T-helper 17 cell (primary cell): ENCODE results near the gene TPCN2. TPM values are rescaled to one million over a fixed set of nuclear protein-coding genes. Genes with fewer than 3 reads are reported as not detected.

ENCODE experiments used
- ATAC-seq: fragments of 150-1000 bp; cut with Tn5 transposase; 2 replicates; pipeline ENCODE4 v1.10.0; 2021; ENCODE audit warnings: mild to moderate bottlenecking, moderate library complexity
- DNase-seq, 3 donors: peaks; one replicate each; pipeline versions ENCODE4 v3.0.0 to v3.0.0-alpha.2; 2020 to 2021
- H3K9me3 ChIP-seq: one replicate; pipeline ENCODE4 v1.7.0; 2013; ENCODE audit warnings: low read length, mild to moderate bottlenecking; ENCODE audit not compliant: control insufficient read depth, poor library complexity, severe bottlenecking
- H3K27ac Mint-ChIP-seq: one replicate; pipeline ENCODE4 v1.8.0; 2022; ENCODE audit warnings: mild to moderate bottlenecking, moderate library complexity, mixed read lengths
- H3K27me3 Mint-ChIP-seq: one replicate; pipeline ENCODE4 v1.8.0; 2022; ENCODE audit warnings: mixed read lengths
- H3K36me3 Mint-ChIP-seq: one replicate; pipeline ENCODE4 v1.8.0; 2022; ENCODE audit warnings: low read depth, mixed read lengths
- H3K4me1 Mint-ChIP-seq: one replicate; pipeline ENCODE4 v1.8.0; 2022; ENCODE audit warnings: mild to moderate bottlenecking, mixed read lengths
- H3K4me3 Mint-ChIP-seq: one replicate; pipeline ENCODE4 v1.8.0; 2022; ENCODE audit warnings: mild to moderate bottlenecking, moderate library complexity, mixed read lengths
- total RNA-seq, 4 donors: library from RNA in 2 of 4; stranded (reverse) in 2 of 4; gene quantifications; one replicate each; pipeline ENCODE4 v1.2.3 and lab custom pipeline; 2022 to 2026

The TPCN2 gene
- total RNA-seq, 2 donors from 2014 or later, result 9.1 to 16.4 TPM

DNA sequence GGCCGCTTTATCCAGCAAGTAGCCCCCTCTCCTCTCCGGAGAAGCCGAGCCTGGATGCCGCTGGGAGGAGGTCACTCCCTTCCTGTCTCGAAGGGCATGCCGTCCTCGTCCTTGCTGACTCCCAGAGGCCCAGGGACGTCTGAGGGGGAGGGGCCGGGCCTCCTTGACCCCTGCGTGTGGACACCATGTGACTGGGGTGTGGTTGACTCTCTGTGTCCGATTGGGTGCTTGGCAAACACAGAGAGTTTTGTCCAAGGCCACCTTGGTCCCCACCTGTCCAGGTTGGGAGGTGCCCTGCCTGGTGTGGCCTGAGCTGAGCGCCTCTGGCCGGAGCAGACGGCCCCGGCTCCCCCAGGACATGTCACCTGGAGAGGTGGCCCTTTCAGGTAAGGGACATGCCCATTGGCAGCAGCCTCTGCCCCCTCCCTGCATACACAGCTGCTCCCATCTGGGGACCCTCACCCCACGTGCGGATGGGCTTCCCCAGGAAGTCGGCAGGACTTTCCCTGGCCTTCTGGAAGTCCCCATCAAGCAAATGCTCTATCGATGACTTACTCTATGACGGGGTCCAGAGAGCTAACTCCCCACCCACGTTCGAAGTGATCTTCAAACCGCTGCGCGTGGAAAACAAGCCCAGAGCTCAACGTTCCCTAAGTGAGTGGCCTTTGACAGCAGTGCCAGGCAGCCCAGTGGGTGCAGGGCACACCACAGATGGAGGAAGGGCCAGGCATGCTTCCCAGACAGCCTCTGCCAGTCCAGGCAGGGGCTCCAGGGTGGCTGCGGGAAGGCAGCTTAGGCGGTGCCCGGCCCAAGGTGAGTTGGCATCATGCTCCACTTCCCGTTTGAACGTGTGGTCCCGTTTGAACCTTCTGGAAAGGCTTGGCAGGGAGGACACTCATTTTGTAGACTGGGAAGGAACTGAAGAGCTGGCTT lies 106.8 kb downstream of the TPCN2 start, which contains the start of gene SMIM38:
Gene SMIM38, plus strand, starts transcription at position 634 of the 933 bp plus-strand sequence. CDS start 1,912 bp downstream, outside the sequence.
- H3K27me3 Mint-ChIP-seq, result peaks cover 37% of the 10 kb centered on the region
- no peak within 1 kb of the TSS for H3K27ac Mint-ChIP-seq
- no peaks in the 10 kb centered on the region for H3K4me1 Mint-ChIP-seq
- H3K36me3 Mint-ChIP-seq, result no peaks in the 10 kb centered on the region
- H3K9me3 ChIP-seq, result no peaks in the 10 kb centered on the region
- ATAC-seq (no peak), DNase-seq (no peak)
- no peak within 1 kb of the TSS for H3K4me3 Mint-ChIP-seq

DNA sequence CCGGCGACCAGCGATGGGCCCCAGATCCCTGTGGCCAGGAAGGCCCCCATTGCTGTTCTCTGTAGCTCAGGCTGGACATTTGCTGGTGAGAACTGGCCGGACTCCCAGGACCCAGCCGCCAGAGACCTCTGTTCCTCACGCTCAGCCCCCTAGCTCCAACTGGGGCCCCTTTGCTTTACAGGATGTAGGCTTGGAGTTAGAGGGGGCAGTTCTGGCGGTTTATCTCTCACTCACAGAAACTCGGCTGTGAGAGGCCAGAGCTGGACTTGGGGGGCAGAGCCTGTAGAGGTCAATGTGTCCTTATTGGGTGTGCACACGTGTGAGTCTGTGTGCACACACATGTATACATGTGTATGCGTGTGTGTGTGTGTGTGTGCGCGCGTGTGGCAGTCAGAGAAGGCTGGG lies 107.5 kb downstream of the TPCN2 start:
- no peaks in the 10 kb centered on the region for H3K36me3 Mint-ChIP-seq
- no peak overlapping the region for H3K4me3 Mint-ChIP-seq
- no peak overlapping the region for H3K27ac Mint-ChIP-seq
- ATAC-seq (no peak), DNase-seq (no peak)
- peaks cover 43% of the 10 kb centered on the region for H3K27me3 Mint-ChIP-seq
- H3K4me1 Mint-ChIP-seq, result no peaks in the 10 kb centered on the region
- H3K9me3 ChIP-seq, result no peaks in the 10 kb centered on the region

DNA sequence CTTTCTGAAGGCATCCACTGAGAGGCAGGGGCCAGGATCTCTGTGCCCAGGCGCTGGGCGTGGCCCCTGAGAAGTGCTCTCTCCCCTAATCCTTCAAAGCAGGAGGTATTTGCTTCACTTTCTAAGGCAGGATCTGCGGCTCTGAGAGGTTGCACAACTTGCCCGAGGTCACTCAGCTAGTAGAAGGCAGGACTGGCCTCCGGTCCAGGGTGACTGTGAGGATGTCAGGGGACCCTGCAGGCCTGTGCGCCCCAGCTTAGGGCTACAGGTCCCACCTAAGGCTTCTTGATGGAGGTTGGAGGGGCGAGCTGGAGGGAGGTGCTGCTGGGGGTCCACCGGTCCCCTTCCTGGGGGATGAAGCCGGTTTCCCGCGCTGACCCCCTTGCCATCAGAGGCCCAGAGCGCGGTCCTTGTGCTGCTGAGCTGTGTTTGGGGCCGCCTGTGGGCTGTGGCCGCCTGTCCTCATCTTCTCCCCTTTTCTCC lies 108.0 kb downstream of the TPCN2 start:
- Mint-ChIP-seq H3K27me3 (peaks cover 44% of the 10 kb centered on the region), H3K4me1 (no peaks in the 10 kb centered on the region), H3K4me3 (no peak overlapping the region), H3K27ac (no peak overlapping the region), H3K36me3 (no peaks in the 10 kb centered on the region)
- H3K9me3 ChIP-seq, result no peaks in the 10 kb centered on the region
- DNase-seq, result no peak
- ATAC-seq, result no peak

DNA sequence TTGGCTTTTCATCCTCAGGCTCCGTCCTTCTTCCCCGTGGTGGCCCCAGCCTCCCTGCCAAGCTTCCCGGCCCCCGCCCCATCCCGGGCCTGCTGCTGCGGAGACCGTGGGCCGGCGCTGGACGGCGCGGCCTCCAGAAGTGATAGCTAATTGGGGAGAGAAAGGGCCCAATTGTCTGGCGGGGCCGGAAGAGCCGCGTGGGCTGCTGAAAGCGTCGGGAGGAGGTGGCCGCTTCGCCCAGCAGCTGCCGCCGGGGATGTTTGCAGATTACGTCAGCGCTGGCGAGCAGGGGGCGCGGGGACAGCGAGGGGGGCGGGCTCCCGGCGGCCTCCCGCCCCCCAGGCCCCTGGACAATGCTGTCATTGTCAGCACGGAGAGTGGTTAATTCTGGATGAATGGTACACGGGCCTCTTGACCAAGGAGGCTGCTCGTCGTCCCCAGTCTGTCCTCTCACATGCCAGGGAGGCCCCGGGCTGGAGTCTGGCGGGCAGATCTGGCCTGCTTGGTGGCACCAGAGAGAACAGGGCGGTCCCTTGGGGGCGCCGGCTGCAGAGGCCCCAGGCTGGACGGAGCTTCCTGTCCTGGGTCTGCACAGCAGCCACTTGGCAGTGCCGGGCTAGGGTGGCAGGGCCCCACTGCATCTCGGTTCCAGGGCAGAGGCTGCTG lies 108.6 kb downstream of the TPCN2 start:
- Mint-ChIP-seq H3K27ac (no peak overlapping the region), H3K36me3 (no peaks in the 10 kb centered on the region), H3K4me3 (no peak overlapping the region), H3K4me1 (no peaks in the 10 kb centered on the region), H3K27me3 (peaks cover 44% of the 10 kb centered on the region)
- no peak for DNase-seq
- no peaks in the 10 kb centered on the region for H3K9me3 ChIP-seq
- ATAC-seq, result no peak

DNA sequence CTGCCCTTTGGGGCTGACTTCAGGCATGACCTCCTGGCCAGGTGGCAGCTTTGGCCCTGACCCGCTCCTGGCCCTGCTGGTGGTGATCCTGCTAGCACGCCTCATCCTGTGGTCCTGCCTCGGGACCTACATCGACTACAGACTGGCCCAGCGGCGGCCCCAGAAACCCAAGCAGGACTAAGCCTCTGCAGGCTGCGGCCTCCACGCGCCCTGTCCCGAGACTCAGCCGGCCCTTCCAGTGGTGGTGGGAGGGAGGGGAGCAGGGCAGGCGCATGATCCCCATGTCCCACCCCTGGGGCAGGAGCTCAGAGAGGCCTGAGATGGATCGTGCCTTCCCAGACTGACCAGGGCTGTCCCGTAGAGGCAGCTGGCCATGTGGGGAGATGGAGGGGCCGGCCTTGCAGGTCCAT lies 109.1 kb downstream of the TPCN2 start:
- DNase-seq (no peak), ATAC-seq (no peak)
- Mint-ChIP-seq H3K36me3 (no peaks in the 10 kb centered on the region), H3K4me3 (no peak overlapping the region), H3K4me1 (no peaks in the 10 kb centered on the region), H3K27me3 (peaks cover 44% of the 10 kb centered on the region), H3K27ac (no peak overlapping the region)
- no peaks in the 10 kb centered on the region for H3K9me3 ChIP-seq

DNA sequence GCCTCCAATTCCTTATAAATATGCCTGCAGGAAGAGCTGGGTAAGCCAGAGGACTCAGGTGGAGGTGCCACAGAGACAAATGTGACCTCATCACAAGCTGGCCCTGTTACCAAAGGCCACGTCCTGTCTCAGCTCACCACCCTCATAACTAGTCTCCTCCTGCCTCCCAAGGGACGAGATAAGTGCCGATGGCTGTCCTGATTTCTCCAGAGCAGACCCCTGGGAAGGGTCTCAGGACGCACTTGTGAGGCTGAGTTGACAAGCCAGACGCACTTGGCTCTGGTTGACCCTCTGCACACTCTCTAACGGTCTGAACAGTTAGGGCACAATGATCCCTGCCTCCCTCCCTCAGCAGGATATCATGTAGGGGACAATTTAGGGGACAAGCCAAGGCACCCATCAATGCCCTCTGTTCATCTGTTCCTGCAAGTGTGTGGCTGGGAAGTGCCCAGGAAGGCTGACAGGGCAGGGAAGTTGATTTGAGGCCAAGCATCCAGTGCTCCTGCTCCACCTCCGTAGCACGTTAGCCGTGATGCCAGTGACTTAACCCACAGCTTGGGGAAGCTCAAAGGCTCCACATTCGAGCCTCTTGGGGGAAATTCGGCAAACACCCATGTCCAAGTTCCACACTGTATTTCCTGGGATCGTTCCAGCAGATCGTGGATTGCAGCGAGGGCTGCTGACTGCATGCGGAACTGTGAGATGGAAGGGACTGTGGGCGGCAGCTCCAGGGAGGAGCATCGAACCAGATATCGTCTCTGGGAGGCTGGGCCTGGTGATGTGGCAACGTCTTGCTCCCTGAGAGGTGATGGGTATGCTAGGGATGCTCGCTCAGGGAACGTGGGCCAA lies 109.8 kb downstream of the TPCN2 start:
- Mint-ChIP-seq H3K27ac (no peak overlapping the region), H3K4me3 (no peak overlapping the region), H3K27me3 (peaks cover 44% of the 10 kb centered on the region), H3K36me3 (no peaks in the 10 kb centered on the region), H3K4me1 (no peaks in the 10 kb centered on the region)
- DNase-seq, result no peak
- no peaks in the 10 kb centered on the region for H3K9me3 ChIP-seq
- ATAC-seq, result no peak

DNA sequence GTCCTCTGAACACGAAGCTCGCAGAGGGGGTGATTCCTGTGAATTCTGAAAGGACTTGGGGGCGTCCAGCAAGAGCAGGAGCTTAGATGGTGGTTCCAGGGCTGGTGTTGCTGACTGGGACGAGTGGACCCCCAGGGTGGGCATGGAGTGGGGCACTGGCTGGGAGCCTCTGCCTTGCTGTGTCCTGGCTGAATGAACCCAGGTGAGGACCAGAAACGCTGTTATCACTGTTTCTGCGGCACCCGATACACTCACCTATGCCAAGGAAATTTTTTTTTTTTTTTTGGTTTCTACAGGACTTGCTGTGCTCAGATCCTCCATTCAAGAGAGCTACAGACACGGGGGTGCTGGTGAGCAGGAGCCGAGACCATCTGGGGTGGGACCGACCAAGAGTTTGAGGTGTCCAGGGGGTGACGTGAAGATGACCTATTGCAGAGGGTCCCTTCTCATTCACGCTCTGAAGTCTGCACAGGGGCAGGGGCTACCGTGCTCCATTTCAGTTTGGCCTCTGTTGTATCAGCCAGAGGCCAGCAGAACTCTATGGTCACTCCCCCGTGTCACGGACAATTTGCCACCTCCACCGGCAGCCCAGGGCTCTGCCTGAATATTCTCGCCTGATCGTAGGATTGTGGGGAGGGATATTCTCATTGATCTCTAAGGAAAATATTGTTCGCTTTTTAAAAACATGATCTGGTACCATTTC lies 110.6 kb downstream of the TPCN2 start:
- DNase-seq, result no peak
- Mint-ChIP-seq H3K4me3 (no peak overlapping the region), H3K36me3 (no peaks in the 10 kb centered on the region), H3K4me1 (no peaks in the 10 kb centered on the region), H3K27ac (no peak overlapping the region), H3K27me3 (peaks cover 44% of the 10 kb centered on the region)
- H3K9me3 ChIP-seq, result no peaks in the 10 kb centered on the region
- ATAC-seq, result no peak

DNA sequence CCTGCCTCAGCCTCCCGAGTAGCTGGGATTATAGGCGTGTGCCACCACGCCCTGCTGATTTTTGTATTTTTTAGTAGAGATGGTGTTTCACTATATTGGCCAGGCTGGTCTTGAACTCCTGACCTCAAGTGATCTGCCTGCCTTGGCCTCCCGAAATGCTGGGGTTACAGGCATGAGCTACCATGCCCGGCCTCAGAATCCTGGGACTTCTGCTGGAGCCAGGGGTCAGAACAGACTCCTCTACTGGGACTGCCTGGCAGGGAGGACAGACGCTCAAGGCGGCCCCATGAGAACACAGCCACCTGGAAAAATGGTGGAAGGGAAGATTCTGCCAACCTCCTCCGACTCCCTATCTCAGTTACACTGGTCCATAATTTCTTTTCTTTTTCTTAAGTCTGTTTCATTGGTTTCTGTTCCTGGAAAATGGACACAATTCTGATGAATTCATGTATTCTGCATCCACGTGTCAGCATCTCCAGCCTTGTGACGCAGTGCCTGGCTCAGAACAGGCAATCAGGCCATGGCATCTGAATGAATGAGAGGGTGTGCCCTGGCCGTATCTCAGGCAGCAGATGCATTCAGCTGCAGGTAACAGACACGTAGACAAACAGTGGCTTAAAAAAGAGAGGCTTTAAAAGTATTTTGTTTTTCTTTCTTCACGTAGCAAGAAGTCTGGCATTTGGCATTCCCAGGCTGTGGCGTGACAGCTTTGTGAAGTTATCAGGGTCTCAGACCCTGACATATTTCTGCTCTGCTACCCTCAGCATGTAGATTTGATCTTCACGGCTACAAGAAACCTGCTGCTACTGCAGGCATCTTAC lies 111.8 kb downstream of the TPCN2 start:
- Mint-ChIP-seq H3K36me3 (no peaks in the 10 kb centered on the region), H3K4me3 (no peak overlapping the region), H3K27ac (no peak overlapping the region), H3K27me3 (peaks cover 45% of the 10 kb centered on the region), H3K4me1 (no peaks in the 10 kb centered on the region)
- no peaks in the 10 kb centered on the region for H3K9me3 ChIP-seq
- DNase-seq (no peak), ATAC-seq (no peak)

DNA sequence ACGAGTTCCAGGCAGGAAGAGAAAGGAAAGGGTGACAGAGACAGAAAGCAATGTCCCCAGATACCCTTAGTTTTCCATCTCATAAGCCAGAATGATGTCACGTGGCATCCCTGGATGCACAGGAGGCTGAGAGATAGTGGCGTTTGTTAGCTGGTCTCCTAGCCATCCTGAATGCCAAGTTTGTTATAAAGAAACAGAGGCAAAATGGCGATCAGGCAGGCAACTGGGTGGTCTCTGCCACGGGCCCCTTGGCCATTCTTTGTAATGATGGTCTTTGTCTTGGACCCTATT lies 112.3 kb downstream of the TPCN2 start:
- DNase-seq (no peak), ATAC-seq (no peak)
- Mint-ChIP-seq H3K4me3 (no peak overlapping the region), H3K4me1 (no peaks in the 10 kb centered on the region), H3K36me3 (no peaks in the 10 kb centered on the region), H3K27ac (no peak overlapping the region), H3K27me3 (peaks cover 43% of the 10 kb centered on the region)
- H3K9me3 ChIP-seq, result no peaks in the 10 kb centered on the region

DNA sequence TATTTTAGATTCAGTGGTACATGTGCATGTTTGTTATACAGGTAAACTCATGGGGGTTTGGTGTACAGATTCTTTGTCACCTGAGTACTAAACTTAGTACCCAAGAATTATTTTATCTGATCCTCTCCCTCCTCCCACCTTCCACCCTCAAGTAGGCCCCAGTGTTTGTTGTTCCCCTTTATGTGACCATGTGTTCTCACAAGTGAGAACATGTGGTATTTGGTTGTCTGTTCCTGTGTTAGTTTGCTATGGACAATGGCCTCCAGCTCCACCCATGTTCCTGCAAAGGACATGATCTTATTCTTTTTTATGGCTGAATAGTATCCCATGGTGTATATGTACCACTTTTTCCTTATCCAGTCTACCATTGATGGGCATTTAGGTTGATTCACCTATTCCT lies 113.8 kb downstream of the TPCN2 start:
- Mint-ChIP-seq H3K27me3 (peaks cover 43% of the 10 kb centered on the region), H3K27ac (no peak overlapping the region), H3K36me3 (no peaks in the 10 kb centered on the region), H3K4me1 (no peaks in the 10 kb centered on the region), H3K4me3 (no peak overlapping the region)
- H3K9me3 ChIP-seq, result no peaks in the 10 kb centered on the region
- ATAC-seq, result no peak
- DNase-seq, result no peak

DNA sequence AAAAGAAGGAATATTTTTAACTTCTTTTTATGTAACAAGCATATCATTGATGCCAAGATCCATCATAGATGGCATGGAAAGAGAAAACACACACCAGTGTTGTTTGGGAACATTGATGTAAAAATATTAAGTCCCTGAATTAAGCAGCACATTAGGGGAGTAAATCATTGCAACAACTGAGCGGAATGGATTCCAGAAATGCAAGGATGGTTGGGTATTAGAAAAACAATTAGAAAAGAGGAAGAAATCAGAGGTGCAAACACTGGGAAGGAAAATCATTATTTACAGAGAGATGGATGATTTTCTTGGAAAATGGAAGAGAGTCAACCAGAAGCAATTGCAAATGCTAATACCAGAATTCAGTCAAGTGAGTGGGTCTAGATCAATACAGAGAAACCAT lies 115.1 kb downstream of the TPCN2 start:
- no peak for DNase-seq
- ATAC-seq, result no peak
- Mint-ChIP-seq H3K4me1 (no peaks in the 10 kb centered on the region), H3K36me3 (no peaks in the 10 kb centered on the region), H3K4me3 (no peak overlapping the region), H3K27ac (no peak overlapping the region), H3K27me3 (peaks cover 37% of the 10 kb centered on the region)
- no peaks in the 10 kb centered on the region for H3K9me3 ChIP-seq

DNA sequence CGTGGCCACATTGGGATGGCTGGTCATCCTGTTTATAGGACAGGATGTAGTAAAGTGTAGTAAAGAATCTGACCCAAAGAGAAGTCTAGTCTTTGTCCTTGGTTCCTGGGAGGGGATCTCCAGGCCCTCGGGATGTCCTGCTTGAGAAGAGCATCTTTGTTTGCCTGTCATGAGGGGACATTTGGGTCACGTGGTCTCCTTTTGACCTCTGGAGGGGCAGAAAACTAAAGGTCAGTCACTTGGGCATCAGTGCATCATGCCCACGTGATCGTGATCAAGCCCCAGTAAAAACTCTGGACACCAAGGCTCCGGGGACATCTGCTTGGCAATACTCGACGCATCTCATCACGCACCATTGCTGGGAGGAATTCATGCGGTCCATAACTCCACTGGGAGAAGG lies 116.1 kb downstream of the TPCN2 start:
- Mint-ChIP-seq H3K4me3 (no peak overlapping the region), H3K36me3 (no peaks in the 10 kb centered on the region), H3K4me1 (no peaks in the 10 kb centered on the region), H3K27me3 (peaks cover 27% of the 10 kb centered on the region), H3K27ac (no peak overlapping the region)
- no peaks in the 10 kb centered on the region for H3K9me3 ChIP-seq
- DNase-seq (no peak), ATAC-seq (no peak)
